Endometrial microvascular endothelial cells (primary cell): ENCODE results near the gene BTBD19. TPM values are rescaled to one million over a fixed set of nuclear protein-coding genes. Genes with fewer than 3 reads are reported as not detected.
"Not testable (repeated sequence)": the region's sequence is repeated elsewhere in the genome, so short reads cannot be mapped to it uniquely, and the experiment has no call there.

Source experiments
- in situ Hi-C: cut with HindIII; loops from 2 replicates; pipeline ENCODE4 v1.10.0; 2017; ENCODE audit warnings: low sequenced_read_pairs, low pct_unique_long_range_greater_than_20kb; ENCODE audit errors: inconsistent ontology term
- total RNA-seq: library from RNA; depleted of rRNA; stranded (reverse); fragments of >200 nt; gene quantifications from one replicate; pipeline ENCODE4 v1.2.3, GENCODE V29; 2015; ENCODE audit errors: inconsistent ontology term

BTBD19 gene
- total RNA-seq = 8.5 TPM

DNA sequence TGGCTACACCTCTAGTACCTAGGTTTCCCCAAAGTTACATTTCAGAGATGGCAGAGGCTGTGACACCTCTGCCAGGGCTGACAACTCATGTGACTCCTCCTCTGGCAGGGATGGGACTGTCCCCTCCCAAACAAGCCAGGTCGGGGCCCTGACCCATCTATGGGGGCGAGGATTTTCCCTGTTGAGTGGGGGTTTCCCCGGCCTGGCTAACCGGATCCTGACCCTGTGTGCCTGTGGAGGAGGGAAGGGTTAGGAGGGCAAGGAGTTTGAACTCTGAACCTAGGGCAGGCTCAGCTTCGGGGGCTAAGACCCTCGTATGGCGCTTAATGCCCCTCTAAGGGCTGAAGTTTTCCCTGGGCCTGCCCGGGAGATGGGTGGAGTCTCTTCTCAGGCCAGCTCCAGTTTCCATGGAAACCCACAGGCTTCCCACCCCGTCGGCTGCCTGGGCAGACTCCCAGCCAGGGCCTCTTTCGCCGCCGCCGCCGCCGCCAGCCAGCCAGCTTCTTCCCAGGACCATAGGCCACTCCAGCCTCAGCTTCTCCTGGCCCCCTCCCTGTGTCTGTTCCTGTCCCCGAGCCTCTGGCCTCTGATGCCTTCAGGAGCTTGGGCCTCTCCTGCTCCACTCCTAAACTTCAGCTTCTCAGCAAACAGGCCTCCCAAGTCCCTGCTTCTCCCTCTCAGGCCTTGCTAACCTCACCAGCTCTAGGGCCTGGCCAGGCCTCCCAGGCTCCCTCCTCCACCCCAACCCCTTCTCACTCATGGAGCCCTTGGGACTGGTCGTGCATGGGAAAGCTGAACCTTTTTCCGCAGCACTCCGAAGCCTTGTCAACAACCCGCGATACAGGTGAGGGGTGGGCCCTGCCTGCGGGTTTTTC, at the start of gene BTBD19:
BTBD19 (plus strand) TSS at position 461 of the 875 bp plus-strand sequence; CDS start at position 759, 298 bp downstream.
- in situ Hi-C loops = no loop called here

DNA sequence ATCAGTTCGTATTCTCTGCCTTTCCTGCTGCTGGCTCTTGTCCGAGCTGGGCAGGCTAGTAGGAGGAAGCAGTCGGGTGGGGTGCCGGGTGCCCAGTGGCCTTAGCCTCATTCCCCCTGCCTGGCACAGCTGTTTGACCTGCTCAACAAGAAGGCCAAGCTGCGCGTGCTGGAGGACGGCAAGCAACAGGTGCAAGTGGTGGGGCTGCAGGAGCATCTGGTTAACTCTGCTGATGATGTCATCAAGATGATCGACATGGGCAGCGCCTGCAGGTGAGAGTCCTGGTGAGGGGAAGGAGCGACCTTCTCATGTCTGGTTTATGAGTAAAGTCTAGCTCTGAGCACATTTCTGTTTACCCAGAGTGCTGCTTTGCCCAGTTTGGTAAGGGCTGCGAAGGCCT, 49.2 kb upstream of the BTBD19 start:
- in situ Hi-C loops = no loop called here

- in situ Hi-C loops = no loop called here
Observed at GRCh38 chr1:44760876-44761275, 47.4 kb upstream of the BTBD19 start.

- in situ Hi-C loops = not testable (repeated sequence)
Observed at GRCh38 chr1:44766421-44766820, 41.9 kb upstream of the BTBD19 start.

DNA sequence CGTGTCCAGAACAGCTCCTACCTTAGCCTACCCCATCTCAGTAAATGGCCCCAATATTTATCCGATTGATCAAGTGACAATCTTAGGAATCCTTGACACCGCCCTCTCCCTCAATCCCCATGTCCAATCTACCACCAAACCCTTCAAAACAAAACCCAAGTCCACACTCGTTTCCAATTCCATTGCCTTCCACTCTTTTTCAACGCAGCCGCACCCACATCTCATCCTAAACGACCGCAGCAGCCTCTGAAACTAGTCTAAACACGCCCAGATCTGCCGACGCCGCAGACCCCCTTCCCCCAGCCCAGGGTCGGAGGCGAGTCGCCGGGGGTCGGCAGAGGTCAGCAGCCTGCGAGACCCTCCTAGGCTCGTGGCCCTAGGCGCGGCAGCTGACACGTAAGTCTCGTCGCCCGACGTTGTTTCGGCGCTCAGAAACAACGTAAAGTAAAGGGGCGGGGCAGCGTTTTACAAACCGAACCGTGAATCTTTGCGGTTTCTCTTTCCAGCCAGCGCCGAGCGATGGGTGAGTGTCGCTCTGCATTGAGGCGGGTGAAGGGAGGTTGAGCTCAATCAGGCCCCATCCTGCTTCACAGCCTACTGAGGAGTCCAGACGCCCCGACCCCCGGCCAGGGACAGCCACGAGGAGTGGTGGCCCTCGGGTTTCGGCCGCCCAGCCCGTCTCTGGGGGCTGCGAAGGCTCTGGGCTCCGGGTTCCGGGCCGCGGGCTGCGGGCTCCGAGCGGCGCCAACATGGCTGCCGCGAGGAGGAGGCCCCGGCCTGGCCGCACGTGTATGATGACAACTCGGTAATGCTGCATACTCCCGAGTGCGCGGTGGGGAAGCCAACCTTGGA, 33.0 kb upstream of the BTBD19 start, which contains the start of gene RPS8:
RPS8 (plus strand) TSS at position 463 of the 852 bp plus-strand sequence; CDS start at position 520, 57 bp downstream.
- in situ Hi-C loops = no loop called here

DNA sequence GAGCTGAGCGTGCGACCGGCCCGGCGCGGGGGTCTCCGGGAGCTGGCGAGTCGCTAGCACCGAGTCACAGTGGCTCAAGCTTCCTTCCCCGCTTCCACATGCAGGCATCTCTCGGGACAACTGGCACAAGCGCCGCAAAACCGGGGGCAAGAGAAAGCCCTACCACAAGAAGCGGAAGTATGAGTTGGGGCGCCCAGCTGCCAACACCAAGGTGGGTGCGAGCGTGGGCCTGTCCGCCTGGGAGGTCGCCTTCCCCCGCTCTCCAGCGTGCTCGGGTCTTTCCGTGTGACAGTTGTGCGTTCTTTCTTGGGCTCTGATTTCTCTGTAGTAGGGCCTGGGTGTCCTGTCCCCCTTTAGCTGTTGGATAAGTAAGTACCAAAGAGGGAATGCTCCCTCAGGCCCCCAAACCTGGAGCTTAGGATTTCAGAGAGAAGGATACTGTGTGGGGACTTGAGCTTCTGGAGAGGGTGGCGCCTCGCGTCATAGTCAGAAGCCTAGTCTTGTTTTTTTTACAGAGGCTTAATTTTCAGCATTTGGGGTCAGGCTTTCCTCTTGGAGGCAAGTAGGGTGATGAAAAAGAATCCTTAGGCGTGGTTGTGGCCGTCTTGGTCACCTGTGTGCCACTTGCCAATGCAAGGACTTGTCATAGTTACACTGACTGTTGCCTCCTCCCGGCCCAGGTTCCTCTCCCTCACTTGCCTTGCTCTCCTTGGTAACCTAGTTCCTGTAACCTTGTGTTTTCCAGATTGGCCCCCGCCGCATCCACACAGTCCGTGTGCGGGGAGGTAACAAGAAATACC, 32.2 kb upstream of the BTBD19 start:
- in situ Hi-C loops = no loop called here

DNA sequence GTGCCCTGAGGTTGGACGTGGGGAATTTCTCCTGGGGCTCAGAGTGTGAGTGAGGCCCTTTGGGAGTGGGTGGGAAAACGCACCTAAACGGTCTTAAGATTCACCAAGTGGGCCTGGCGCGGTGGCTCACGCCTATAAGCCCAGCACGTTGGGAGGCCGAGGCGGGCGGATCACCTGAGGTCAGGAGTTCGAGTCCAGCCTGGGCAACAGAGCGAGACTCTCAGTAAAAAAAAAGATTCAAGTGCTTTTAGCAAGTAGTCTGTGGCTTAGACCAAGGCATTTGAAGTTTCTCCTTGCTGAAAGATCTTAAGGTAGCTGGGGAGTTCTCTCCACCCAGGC, 31.6 kb upstream of the BTBD19 start:
- in situ Hi-C loops = no loop called here

GRCh38 chr1:44777547-44777946, 30.8 kb upstream of the BTBD19 start:
- in situ Hi-C loops = no loop called here

DNA sequence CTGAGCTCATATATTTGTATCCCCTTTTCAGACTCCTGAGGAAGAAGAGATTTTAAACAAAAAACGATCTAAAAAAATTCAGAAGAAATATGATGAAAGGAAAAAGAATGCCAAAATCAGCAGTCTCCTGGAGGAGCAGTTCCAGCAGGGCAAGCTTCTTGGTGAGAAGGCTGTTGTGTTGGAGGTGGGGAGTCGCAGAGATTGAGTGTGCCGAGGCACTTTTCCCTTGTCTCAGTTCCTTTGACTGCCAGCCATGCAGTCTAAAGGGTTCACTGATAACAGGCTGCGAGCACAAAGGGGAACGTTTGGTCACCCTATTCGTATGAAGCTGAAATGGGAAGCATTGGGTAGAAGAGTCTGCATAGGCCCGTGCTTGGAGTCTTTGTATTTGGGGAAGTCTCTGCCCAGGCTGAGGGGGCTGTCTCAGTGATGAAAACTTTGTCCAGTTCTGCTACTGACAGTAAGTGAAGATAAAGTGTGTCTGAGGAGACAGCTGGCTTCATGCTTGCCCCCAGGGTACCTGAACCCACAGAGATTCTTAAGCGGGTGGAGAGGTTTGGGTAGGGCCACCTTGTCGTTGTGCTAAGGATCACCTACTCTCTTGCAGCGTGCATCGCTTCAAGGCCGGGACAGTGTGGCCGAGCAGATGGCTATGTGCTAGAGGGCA, 30.2 kb upstream of the BTBD19 start:
- in situ Hi-C loops = no loop called here

DNA sequence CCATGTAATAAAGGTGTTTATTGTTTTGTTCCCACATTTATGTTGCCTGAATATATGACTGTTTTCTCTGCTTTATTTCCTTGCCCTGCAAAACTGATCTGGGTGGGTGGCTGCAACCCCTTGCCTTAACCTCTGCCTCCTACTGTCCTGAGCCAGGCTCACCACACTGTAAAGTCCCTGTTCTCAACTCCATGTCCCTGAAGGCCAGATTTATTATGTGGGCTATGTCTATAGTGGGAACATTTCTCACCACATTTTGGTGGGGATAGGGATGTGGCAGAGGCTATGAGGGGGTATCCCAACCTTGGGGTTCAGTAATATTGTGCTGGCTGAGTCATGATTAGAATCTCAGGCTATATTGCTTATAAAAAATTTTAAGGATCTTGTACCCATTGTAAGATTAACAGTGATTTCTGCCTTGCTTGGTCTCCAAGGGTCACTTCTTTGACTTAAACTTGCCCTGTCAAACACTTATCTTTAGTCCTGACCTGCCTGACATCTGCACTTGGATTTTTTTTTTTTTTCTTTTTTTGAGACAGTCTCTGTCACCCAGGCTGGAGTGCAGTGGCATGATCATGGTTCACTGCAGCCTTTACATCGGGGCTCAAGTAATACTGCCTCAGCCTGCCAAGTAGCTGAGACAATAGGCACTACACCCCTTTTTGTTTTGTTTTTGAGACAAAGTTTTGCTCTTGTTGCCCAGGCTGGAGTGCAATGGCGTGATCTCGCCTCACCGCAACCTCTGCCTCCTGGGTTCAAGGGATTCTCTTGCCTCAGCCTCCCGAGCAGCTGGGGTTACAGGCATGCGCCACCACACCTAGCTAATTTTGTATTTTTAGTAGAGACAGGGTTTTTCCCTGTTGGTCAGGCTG, 29.4 kb upstream of the BTBD19 start:
- in situ Hi-C loops = no loop called here

- in situ Hi-C loops = no loop called here
Observed at GRCh38 chr1:44780583-44781121, 27.7 kb upstream of the BTBD19 start.

DNA sequence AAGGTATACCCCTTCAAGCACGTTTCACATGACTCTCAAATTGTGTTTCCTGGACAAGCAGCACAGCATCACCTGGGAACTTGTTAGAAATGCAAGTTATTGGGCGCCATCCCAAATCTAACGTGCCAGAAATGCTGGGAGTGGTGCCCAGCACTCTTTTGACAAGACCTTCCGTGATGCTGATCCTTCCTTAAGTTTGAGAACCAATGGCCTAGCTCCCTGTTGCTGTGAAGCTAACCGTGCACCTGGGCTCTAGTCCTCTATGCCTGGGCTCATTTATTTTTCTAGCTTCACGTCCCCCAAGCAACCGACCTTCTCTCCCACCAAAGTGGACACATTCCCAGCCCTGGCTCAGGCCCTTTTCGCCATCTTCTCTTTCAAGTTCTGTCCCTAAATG, 24.6 kb upstream of the BTBD19 start:
- in situ Hi-C loops = no loop called here

- in situ Hi-C loops = no loop called here
Observed at GRCh38 chr1:44784094-44785028, 24.0 kb upstream of the BTBD19 start.

DNA sequence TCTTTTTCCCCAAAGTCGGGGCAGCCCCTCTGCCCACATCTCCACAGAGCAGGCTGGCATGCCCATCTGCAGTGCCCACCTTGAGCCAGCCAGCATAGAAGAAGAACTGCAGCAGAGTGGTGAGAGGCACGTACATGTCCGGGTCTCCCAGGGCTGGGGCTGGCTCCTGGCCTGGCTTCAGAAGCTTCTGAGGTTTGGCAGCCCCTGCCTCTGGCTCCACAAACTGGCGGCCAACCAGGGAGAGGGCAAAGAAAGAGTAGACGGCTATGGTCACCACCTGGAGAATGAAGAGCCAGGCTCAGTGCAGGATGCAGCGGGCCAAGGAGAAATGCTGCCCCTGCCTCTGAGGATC, 23.3 kb upstream of the BTBD19 start:
- in situ Hi-C loops = no loop called here

GRCh38 chr1:44785501-44786137, 22.7 kb upstream of the BTBD19 start:
- in situ Hi-C loops = no loop called here
